ENCODE results near the gene TP53I13.
A peak's percentile ranks its signal among the peaks of the same experiment; 100 is the strongest.

Gene TP53I13

GRCh38 chr17:29567304-29567553 is 1.3 kb upstream of the TP53I13 start:
- TF ChIP-seq, protein P1, sequence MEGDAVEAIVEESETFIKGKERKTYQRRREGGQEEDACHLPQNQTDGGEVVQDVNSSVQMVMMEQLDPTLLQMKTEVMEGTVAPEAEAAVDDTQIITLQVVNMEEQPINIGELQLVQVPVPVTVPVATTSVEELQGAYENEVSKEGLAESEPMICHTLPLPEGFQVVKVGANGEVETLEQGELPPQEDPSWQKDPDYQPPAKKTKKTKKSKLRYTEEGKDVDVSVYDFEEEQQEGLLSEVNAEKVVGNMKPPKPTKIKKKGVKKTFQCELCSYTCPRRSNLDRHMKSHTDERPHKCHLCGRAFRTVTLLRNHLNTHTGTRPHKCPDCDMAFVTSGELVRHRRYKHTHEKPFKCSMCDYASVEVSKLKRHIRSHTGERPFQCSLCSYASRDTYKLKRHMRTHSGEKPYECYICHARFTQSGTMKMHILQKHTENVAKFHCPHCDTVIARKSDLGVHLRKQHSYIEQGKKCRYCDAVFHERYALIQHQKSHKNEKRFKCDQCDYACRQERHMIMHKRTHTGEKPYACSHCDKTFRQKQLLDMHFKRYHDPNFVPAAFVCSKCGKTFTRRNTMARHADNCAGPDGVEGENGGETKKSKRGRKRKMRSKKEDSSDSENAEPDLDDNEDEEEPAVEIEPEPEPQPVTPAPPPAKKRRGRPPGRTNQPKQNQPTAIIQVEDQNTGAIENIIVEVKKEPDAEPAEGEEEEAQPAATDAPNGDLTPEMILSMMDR (IDR thresholded peaks at IDR 0.05; ENCODE audit: insufficient read depth, low read length): no peak
- no peak for TF ChIP-seq GABPA (IDR thresholded peaks at IDR 0.05; ENCODE audit: low read depth)
- TF ChIP-seq POLR2AphosphoS5 (IDR thresholded peaks at IDR 0.05; ENCODE audit: low read depth): no peak
- no peak for TF ChIP-seq SPI1 (IDR thresholded peaks at IDR 0.05; ENCODE audit: borderline replicate concordance, low read depth)
- TF ChIP-seq, protein P2, sequence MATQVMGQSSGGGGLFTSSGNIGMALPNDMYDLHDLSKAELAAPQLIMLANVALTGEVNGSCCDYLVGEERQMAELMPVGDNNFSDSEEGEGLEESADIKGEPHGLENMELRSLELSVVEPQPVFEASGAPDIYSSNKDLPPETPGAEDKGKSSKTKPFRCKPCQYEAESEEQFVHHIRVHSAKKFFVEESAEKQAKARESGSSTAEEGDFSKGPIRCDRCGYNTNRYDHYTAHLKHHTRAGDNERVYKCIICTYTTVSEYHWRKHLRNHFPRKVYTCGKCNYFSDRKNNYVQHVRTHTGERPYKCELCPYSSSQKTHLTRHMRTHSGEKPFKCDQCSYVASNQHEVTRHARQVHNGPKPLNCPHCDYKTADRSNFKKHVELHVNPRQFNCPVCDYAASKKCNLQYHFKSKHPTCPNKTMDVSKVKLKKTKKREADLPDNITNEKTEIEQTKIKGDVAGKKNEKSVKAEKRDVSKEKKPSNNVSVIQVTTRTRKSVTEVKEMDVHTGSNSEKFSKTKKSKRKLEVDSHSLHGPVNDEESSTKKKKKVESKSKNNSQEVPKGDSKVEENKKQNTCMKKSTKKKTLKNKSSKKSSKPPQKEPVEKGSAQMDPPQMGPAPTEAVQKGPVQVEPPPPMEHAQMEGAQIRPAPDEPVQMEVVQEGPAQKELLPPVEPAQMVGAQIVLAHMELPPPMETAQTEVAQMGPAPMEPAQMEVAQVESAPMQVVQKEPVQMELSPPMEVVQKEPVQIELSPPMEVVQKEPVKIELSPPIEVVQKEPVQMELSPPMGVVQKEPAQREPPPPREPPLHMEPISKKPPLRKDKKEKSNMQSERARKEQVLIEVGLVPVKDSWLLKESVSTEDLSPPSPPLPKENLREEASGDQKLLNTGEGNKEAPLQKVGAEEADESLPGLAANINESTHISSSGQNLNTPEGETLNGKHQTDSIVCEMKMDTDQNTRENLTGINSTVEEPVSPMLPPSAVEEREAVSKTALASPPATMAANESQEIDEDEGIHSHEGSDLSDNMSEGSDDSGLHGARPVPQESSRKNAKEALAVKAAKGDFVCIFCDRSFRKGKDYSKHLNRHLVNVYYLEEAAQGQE (IDR thresholded peaks at IDR 0.05; ENCODE audit: insufficient replicate concordance, low read depth): no peak
- H3K27ac ChIP-seq (replicated peaks): peak overlapping the region; percentile 80
- no peak for DNase-seq (ENCODE audit: low read depth in 1 of 2, low spot score in 1 of 2)
- peak overlapping the region; percentile 76 for H3K4me3 ChIP-seq (replicated peaks; ENCODE audit: insufficient read depth, low read length)
- no peaks in the 10 kb centered on the region for H3K27me3 ChIP-seq (ENCODE audit: insufficient read depth, poor library complexity, severe bottlenecking)

DNA sequence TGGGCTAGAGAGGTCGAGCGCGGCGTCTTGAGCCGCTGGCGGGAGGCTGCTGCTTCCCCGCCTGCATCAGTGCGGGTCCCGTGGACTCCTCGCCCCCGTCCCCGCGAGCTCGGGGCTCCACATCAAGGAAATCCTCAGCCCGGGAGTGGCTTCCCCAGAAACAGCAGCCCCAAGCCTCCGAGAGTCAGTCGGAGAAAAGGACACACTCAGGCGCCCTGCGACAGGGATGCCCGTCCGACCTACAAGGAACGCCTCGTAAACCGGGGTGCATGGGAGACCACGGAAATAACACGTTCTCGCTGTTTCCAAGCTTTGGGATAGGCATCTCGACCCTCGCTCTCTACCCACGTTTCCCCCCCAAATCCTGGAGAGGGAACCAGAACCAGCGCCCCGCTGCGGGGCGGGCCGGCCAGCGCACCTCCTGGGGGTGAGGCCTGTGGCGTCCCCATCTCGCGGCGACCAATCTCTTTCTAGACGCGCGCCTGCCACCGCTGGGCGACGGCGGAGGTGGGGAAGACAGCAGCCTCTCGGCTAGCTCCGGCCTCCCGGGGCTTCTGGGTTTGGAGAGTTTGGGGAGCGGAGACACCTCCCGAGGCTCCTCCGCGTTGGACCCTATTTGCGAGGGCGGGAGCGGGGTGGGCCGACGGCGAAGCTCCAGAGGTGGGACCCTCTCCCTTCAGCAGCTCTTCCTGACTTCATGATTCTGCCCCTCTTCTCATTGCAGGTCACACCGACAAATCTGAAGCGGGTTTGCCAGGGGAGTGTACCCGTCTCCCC is 759 bp upstream of the TP53I13 start:
- Histone ChIP-seq H3K4me3 (replicated peaks; ENCODE audit: insufficient read depth, low read length) (peak overlapping the region; percentile 76), H3K27ac (replicated peaks) (peak overlapping the region; percentile 80), H3K27me3 (ENCODE audit: insufficient read depth, poor library complexity, severe bottlenecking) (no peaks in the 10 kb centered on the region)
- peak in 1 of 2 experiments; percentile 82 for DNase-seq (ENCODE audit: low read depth in 1 of 2, low spot score in 1 of 2)
- TF ChIP-seq, protein P1 (IDR thresholded peaks at IDR 0.05; ENCODE audit: insufficient read depth, low read length): peak; percentile 24
- TF ChIP-seq, protein P2 (IDR thresholded peaks at IDR 0.05; ENCODE audit: insufficient replicate concordance, low read depth): no peak

- Histone ChIP-seq H3K27ac (replicated peaks) (peak overlapping the region; percentile 72), H3K4me3 (replicated peaks; ENCODE audit: insufficient read depth, low read length) (peak overlapping the region; percentile 76), H3K27me3 (ENCODE audit: insufficient read depth, poor library complexity, severe bottlenecking) (no peaks in the 10 kb centered on the region)
- TF ChIP-seq GABPA (IDR thresholded peaks at IDR 0.05; ENCODE audit: low read depth) (no peak), SPI1 (IDR thresholded peaks at IDR 0.05; ENCODE audit: borderline replicate concordance, low read depth) (no peak), POLR2AphosphoS5 (IDR thresholded peaks at IDR 0.05; ENCODE audit: low read depth) (no peak)
- TF ChIP-seq, protein P1 (IDR thresholded peaks at IDR 0.05; ENCODE audit: insufficient read depth, low read length): no peak
- TF ChIP-seq, protein P2 (IDR thresholded peaks at IDR 0.05; ENCODE audit: insufficient replicate concordance, low read depth): no peak
- no peak for DNase-seq (ENCODE audit: low read depth in 1 of 2, low spot score in 1 of 2)
Measured at GRCh38 chr17:29569245-29569950, 897 bp downstream of the TP53I13 start.

Measured in HL-60 (cell line).